ENCODE results near the gene MAN2A2.

MAN2A2 gene

DNA sequence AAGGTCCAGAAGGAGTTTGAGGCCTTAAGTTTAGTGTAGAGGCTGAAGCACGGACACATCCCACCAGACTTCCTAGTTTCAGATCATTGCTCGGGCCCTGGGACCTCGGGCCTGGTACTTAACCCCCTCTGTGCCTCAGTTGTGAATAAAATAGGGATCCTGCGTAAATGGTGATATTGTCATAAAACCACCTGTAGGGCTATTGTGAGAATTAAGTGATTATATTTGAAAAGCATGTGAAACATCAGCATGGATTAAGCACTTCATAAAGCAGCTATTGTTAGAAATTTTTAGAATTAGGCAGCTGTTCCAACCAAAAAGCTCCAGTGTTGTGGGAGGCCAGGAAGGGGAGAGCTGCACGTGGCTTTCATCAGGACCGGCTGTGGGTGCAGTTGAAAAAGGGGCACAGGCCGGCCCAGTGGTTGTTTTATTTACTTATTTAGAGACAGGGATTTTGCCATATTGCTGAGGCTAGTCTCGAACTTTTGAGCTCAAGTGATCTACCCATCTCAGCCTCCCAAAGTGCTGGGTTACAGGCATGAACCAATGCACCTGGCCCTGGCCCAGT lies 56.0 kb downstream of the MAN2A2 start:
- no peak for DNase-seq (ENCODE audit: low read depth in 2 of 3, low spot score in 2 of 3)

DNA sequence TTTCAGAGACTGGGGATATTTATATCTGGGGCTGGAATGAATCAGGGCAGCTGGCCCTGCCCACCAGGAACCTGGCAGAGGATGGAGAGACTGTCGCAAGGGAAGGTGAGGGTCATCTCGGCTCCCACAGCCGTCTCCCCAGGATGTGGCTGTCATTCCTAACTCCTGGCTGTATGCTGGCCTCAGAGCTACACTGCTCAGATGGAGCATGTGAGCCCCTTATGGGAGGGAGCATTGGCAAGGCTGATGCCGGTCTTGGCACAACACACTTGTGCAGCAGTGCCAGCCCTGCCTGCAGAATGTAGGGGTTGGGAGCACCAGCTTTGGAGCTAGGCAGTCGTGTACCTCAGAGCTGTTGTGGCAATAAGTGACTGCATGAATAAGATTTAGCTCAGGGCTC lies 56.8 kb downstream of the MAN2A2 start:
- DNase-seq (ENCODE audit: low read depth in 2 of 3, low spot score in 2 of 3): no peak

DNA sequence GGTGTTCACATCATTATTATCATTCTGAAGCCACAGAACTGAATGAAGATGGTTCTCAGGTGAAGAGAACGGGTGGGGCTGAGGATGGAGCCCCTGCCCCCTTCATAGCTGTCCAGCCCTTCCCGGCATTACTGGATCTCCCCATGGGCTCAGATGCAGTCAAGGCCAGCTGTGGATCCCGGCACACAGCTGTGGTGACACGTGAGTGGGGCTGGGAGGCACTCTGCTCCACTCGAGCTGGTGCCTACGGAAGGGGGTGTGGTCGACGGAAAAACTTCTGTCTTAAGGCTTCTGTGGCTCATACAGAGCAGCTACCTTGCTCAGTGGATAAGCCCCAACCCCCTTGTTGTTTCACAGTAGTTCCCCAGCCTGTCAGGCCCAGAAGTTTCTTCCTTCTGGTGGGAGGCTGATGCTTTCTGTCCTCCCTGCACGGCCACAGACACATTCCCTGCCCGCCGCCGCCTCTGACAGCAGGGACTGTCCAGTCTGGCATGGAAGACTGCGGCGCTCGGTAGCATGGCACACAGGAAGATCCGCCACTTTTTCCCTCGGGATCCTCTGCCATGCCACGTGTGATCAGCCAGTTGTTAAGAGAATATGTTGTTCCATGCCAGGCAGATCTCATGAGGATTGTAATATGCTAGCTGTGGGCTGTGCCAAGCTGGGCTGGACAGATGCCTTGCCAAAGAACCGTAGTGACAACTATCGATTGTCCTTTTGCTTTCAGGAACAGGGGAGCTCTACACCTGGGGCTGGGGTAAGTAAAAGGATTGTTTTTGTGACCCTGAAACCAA lies 57.4 kb downstream of the MAN2A2 start:
- DNase-seq (ENCODE audit: low read depth in 2 of 3, low spot score in 2 of 3): no peak

DNA sequence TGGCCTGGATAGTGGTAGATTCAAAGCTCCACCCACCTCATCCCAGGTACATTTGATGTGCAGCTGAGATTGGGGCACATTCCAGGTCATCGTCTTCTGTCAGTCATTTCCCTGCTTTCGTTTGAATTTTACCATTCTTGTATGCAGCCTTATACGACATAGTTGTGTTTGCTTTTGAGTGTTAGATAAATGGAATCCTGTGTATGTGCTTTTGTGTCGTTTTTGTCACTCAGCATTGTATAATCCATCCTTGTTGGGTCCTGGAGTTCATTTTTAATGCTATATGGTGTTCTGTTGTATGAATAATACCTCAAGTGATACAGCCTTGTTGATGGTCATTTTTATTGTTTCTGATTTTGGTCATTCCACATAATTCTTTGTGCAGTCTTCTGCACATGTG lies 58.9 kb downstream of the MAN2A2 start:
- DNase-seq (ENCODE audit: low read depth in 2 of 3, low spot score in 2 of 3): no peak

DNA sequence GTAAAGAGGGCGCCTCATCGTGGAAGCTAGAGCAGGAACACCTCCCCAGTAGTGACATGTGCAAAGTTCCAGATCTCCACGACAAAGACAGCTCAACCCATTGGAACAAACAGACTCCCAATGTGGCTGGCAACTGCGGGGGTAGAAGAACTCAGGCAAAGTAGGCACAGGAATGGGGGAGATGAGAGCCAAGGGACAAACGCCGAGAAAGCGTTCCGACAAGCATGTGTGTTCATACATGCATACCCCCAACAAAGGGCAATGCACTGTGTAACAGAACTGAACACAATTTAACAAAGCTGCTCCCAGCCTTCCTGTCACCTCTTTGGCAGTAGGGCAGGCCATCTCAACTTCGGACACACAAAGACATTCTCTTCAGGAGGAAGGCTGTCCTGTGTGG lies 63.2 kb downstream of the MAN2A2 start:
- DNase-seq (ENCODE audit: low read depth in 2 of 3, low spot score in 2 of 3): no peak

DNA sequence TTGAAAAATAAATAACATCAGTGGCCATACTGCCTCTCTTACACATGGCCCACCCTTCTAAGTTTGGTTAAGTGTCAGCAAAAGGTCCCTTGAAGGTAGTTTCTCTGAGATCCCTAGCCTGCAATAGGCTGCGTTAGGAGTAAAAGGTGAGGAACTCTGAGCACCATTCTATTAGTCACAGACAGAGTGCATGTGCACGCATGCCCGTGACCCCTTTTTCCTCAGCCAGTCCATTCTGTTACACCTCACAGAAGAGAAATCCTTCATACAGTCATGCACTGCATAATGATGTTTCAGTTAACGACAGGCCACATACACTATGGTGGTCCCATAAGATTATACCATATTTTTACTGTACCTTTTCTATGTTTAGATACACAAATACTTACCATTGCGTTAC lies 64.1 kb downstream of the MAN2A2 start:
- DNase-seq (ENCODE audit: low read depth in 2 of 3, low spot score in 2 of 3): no peak

DNA sequence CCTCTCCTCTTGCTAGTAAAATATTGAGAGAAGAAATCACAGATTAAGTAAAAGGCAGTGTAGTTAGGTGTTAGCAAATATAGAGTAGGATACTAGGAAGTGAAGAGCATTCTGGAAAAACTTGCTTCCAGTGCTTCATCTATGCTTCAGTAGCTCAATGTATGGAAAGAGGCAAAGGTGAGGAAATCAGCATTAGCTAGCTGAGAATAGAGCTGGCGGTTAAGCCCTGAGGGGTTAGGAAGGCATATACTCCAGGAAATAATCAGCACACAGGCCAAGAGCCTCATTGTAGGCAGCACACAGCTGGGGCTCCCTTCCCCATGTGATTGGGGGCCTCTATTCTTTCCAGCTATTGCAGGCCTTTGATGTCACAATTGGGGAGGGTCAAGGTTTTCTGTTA lies 65.3 kb downstream of the MAN2A2 start:
- DNase-seq (ENCODE audit: low read depth in 2 of 3, low spot score in 2 of 3): no peak

DNA sequence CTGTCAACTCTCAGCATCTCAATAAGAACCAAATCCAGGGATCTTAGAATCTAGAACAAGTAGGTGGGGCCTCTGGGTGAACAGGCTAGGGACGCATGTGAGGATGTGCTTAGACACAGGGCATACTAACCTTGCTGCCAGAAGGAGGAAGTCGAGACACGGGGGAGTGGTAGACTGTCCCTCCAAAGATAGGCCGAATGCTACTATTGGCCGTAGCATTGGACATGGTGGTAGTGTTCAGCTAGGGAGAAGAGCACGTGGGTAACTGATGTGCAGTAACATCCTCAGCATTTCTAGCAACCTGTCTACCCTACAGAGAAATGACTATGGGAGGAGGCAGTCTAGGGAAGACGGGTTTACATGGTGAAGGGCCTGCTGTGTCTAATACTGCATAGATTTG lies 67.2 kb downstream of the MAN2A2 start:
- DNase-seq (ENCODE audit: low read depth in 2 of 3, low spot score in 2 of 3): no peak

DNA sequence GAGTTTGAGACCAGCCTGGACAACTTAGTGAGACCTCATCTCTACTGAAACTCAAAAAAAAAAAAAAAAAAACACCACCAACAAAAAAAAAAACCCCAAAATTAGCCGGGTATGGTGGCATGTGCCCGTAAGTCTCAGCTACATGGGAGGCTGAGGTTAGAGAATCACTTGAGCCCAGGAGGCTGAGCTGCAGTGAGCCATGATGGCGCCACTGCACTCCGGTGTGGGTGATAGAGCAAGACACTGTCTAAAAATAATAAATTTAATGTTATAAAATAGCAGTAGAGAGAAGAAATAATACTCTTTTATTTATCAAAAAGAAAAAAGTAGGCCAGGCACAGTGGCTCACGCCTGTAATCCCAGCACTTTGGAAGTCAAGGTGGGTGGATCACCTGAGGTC lies 69.0 kb downstream of the MAN2A2 start:
- no peak for DNase-seq (ENCODE audit: low read depth in 2 of 3, low spot score in 2 of 3)
